HEK293T (cell line): ENCODE data around the gene SCN1A.

Experiments
- CTCF ChIA-PET: fragments of 350-600 bp; formaldehyde crosslinking; extraction: SDS; loops from one replicate; lab custom pipeline; 2021; ENCODE audit warnings: antibody characterized with exemption, inconsistent platforms; lab: Yijun Ruan, JAX
- POLR2A ChIA-PET: fragments of 350-600 bp; formaldehyde crosslinking; extraction: SDS; loops from one replicate; lab custom pipeline; 2020; ENCODE audit warnings: antibody characterized with exemption, inconsistent platforms; lab: Yijun Ruan, JAX
- DNase-seq: peaks from one replicate; pipeline ENCODE4 v3.0.0; 2012; ENCODE audit warnings: mixed read lengths; ENCODE audit errors: extremely low spot score
- BHLHE40 ChIP-seq: fragments of 450-650 bp; IDR thresholded peaks from 2 replicates; pipeline ENCODE4 v1.6.1; 2016; ENCODE audit warnings: mild to moderate bottlenecking, moderate library complexity, borderline replicate concordance
- ELF4 ChIP-seq: fragments of 450-650 bp; IDR thresholded peaks from 2 replicates; pipeline ENCODE4 v1.6.1; 2017; ENCODE audit warnings: antibody characterized with exemption
- PKNOX1 ChIP-seq: fragments of 450-650 bp; IDR thresholded peaks from 2 replicates; pipeline ENCODE4 v1.6.1; 2016

SCN1A gene

DNA sequence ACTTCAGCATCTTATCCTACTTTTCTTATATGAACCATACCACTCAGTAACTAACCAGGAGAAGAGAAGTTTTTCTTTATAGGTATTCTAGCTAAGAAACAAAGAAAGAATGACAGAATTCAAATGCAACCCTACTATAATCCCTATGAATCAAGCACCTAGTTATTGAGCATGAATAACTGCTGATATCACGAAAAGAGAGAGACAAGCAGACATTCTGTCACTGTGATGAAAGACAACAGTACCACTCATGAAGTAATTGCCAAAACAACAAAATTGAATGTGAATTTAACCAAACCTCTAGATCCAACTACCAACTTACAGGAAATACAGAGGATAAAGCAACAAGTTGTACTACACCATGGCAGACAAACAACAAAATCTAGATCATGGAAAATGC is 189.6 kb downstream of the SCN1A start:
- CTCF ChIA-PET, result interaction anchor here (0.6 kb wide), 1 partner anchor 730 kb away, joined by 3 read pairs; no protein-coding TSS in a partner anchor
- no peak for DNase-seq
- TF ChIP-seq ELF4, result no peak
- no peak for TF ChIP-seq BHLHE40
- TF ChIP-seq PKNOX1, result no peak
- POLR2A ChIA-PET, result no interaction called here
